ENCODE measurements around the gene NDUFAF2.
"Not testable (repeated sequence)": the region's sequence is repeated elsewhere in the genome, so short reads cannot be mapped to it uniquely, and the experiment has no call there.

The NDUFAF2 gene

DNA sequence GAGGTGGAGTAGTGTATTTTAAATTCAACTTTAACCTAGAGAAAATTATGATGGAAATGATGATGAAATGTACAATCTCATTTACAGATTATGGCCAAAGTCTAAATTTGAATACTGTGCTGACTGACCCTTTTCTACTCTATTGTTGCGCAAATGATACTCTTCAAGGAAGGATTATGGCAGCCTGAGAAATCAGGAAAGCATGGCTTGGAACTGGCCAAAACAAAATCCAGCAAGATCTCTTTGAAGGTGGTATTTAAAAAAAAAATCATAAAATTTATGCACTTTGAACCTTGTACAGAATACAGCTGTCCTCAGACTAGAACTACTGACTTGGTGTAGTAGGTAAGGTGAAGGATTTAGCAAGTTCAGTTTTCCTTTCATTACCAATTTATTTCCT lies 105.3 kb downstream of the NDUFAF2 start:
- DNase-seq (ENCODE audit: low read depth in 3 of 3) = no peak

DNA sequence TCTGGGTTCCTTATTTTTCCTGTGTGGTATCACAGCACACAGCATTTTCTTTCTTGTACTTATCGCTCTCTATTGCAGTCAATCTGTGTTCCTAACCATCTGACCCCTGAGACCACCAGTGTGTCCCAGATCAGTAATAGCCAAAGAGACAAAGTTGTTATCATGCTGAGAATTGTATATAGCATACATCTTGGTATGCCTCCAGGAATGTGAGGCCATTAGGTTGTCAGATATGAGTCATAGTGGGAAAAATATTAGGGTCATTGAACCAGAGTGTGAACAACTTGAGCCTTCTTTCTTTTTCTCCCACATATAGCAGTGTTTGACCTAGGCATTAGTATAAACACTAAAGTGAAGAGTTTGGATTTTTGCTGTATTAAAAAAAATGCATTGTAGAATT lies 106.3 kb downstream of the NDUFAF2 start:
- DNase-seq (ENCODE audit: low read depth in 3 of 3) = no peak

- no peak for DNase-seq (ENCODE audit: low read depth in 3 of 3)
Observed at GRCh38 chr5:61052882-61053281, 107.9 kb downstream of the NDUFAF2 start.

- DNase-seq (ENCODE audit: low read depth in 3 of 3) = no peak
Observed at GRCh38 chr5:61053937-61054336, 108.9 kb downstream of the NDUFAF2 start.

GRCh38 chr5:61055434-61056006 lies 110.5 kb downstream of the NDUFAF2 start:
- DNase-seq (ENCODE audit: low read depth in 3 of 3) = no peak

DNA sequence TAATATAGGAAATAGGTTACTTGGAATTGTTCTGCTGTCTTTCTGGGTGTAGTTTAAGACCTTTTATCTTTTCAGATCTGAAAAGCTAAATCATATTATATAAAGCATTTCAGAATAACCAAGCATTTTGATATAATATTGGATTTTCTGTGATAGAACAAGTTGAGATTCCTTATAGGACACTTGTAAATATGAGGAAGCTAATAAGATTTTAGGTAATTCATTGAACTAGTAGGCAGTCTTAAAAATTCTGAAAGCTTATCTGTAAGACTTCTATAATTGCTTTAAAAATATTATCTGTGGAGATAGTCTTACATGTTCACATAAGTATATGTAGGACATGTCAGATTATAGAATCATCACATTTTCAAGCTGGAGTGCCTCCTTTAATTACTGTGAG lies 114.5 kb downstream of the NDUFAF2 start:
- DNase-seq (ENCODE audit: low read depth in 3 of 3) = no peak

GRCh38 chr5:61069150-61069549 lies 124.1 kb downstream of the NDUFAF2 start:
- no peak for DNase-seq (ENCODE audit: low read depth in 3 of 3)

- DNase-seq (ENCODE audit: low read depth in 3 of 3) = no peak
Observed at GRCh38 chr5:61071526-61071925, 126.5 kb downstream of the NDUFAF2 start.

GRCh38 chr5:61076626-61077025 lies 131.6 kb downstream of the NDUFAF2 start:
- no peak for DNase-seq (ENCODE audit: low read depth in 3 of 3)

DNA sequence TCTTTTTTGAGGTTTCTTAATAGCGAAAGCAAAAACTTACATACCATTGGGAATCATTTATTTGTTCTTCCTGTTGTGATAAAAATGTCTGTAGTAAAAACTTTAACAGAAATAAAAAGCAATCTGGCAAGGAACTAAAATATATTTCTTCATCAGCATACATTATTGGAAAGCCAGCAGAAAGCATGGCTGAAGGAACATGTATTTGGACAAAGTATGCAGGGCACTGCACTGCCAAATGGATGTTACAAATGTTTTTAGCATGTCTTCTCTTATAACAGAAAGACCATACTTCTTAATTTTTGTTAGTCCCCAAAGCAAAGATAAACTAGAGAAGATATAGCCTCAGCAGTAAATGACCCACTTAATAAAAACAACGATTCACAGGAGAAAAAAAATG lies 136.7 kb downstream of the NDUFAF2 start:
- DNase-seq (ENCODE audit: low read depth in 3 of 3) = no peak

DNA sequence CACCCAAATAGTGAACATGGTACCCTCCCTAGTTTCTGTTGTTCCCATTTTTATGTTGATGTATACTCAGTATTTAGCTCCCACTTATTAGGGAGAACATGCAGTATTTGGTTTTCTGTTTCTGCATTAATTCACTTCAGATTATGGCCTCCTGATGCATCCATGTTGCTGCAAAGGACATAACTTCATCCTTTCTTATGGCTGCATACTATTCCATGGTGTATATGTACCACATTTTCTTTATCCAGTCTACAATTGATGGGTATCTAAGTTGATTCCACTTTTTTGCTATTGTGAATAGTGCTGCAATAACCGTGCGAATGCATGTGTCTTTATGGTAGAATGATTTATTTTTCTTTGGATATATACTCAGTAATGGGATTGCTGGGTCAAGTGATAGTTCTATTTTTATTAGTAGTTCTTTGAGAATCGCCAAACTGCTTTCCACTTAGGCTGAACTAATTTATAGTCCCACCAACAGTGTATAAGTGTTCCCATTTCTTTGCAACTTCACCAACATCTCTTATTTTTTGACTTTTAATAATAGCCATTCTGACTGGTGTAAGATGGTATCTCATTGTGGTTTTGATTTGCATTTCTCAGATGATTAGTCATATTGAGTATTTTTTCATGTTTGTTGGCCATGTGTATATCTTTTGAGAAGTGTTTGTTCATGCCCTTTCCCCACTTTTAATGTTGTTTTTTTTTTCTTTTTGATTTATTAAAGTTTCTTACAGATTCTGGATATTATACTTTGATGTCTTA lies 137.7 kb downstream of the NDUFAF2 start:
- no peak for DNase-seq (ENCODE audit: low read depth in 3 of 3)

DNA sequence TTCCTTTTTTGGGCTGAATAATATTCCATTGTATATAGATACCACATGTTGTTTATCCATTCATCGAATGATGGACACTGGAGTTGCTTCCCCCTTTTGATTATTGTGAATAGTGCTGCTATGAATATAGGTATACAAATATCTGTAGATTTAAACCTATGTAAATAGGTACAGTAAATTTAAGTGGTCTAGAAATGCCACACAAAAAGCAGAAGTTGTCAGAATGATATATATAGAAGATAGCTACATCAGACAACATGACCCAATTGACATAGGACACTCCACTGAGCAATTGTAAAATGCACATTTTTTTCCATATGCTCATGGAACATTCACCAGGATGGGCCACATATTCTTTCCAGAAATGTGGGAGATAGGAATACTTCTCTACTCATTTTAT lies 139.7 kb downstream of the NDUFAF2 start:
- no peak for DNase-seq (ENCODE audit: low read depth in 3 of 3)

- no peak for DNase-seq (ENCODE audit: low read depth in 3 of 3)
Observed at GRCh38 chr5:61085885-61086284, 140.9 kb downstream of the NDUFAF2 start.

GRCh38 chr5:61087921-61088320 lies 142.9 kb downstream of the NDUFAF2 start:
- DNase-seq (ENCODE audit: low read depth in 3 of 3) = no peak

- no peak for DNase-seq (ENCODE audit: low read depth in 3 of 3)
Observed at GRCh38 chr5:61089351-61089750, 144.3 kb downstream of the NDUFAF2 start.

GRCh38 chr5:61093046-61093771 lies 148.2 kb downstream of the NDUFAF2 start:
- DNase-seq (ENCODE audit: low read depth in 3 of 3) = not testable (repeated sequence)

DNA sequence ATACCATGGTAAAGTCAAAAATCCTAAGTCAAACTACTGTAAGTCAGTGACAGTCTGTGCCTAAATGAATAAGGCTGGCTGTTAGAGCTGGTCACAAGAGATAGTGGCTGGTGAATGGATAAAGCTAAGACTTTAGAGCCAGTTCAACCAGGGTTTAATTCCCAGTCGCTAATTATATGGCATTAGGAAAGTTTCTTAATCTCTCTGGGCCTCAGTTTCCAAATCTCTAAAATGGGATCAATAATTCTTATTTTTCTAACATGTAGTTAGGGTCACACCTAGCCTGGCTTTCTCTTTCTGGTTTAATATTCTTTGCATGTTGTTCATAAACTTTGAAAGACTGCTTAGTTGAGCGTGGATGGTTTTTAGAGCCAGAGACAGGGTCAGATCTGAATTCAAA lies 152.5 kb downstream of the NDUFAF2 start:
- no peak for DNase-seq (ENCODE audit: low read depth in 3 of 3)

DNA sequence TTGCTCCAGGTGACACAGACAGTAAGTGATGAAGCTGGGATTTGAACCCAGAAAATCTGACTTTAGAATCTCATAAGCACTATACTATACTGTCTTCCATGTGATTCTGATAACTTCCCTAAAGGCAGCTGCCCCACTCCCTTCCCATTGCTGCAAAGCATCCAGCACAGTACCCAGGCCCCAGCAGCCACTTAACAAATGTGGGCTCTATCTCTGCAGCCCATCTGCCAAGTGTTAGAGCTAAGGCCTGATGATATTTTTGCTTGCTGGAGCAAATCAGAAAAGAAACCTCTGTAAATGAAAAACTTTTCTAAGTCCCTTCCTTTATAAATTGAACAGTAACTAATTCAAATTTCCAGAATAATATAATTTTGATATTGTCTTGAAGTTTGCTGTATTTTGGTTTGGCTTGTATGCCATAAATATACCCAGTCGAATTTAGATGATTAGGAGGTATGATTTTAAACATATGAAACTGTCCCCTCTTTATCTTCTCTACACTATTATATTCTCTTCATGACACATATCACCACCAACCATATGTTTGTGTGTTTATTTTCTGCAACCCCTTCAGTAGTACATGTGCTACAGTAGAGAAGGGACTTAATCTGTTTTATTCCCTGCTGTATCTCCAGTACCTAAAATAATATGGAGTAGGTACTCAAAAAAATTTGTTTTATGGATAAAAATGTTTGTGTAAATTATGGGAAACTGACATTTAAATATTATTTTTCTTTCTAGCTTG lies 153.4 kb downstream of the NDUFAF2 start:
- no peak for DNase-seq (ENCODE audit: low read depth in 3 of 3)

DNA sequence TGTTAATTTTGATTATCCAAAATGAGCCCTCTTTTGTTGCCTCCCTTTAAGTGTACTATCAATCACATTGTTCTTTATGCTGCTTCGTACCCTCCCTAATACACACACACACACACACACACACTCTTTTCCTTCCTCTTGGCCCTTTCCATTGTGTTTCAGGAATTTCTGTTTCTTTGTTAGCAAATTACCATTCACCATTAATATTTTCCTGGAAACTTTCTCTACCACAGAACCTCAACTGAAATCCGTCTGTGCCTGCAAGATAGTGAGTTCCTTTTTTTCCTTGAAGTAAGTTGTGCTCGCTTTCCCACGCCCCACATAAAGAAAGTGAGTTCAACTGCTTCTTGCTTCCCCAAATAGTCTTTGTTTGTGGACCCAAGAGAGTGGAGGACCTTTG lies 155.4 kb downstream of the NDUFAF2 start:
- DNase-seq (ENCODE audit: low read depth in 3 of 3) = no peak

DNA sequence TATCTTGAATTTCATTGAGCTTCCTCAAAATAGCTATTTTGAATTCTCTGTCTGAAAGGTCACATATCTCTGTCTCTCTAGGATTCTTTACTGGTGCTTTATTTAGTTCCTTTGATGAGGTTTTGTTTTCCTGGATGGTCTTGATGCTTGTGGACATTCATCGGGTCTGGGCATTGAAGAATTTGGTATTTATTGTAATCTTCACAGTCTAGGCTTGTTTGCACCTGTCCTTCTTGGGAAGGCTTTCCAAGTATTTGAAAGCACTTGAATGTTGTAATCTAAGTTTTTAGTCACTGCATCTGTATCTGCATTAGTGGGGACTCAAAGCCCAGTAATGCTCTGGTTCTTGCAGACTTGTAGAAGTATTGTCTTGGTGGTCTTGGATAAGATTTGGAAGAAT lies 169.4 kb downstream of the NDUFAF2 start:
- DNase-seq (ENCODE audit: low read depth in 3 of 3) = no peak

- no peak for DNase-seq (ENCODE audit: low read depth in 3 of 3)
Observed at GRCh38 chr5:61115968-61116367, 171.0 kb downstream of the NDUFAF2 start.

DNA sequence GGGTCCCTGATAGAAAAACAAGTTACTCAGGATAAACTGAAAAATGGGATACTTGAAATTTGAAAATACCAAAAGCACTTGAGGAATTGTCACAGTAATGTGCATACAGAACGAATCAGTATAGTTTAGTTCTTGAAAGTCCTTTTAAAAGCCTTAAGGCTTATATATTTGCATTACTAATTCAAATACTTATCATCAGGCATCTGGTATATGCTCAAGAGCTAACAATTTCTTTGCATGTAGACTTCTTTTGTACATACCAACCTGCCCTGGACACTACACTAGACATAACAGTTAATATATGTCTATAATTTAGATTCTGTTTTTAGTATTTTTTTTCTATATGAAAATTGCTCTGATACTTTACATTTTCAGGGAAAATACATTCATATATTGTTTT lies 174.1 kb downstream of the NDUFAF2 start:
- no peak for DNase-seq (ENCODE audit: low read depth in 3 of 3)
